RWPE2 (cell line): ENCODE measurements around the gene ANGPTL1.

Experiments
- ATAC-seq: fragments of 200-7000 bp; cut with Tn5 transposase; 3 replicates; pipeline ENCODE4 v1.9.1; 2021; ENCODE audit warnings: low read depth
- DNase-seq: peaks from one replicate; pipeline ENCODE4 v3.0.0-alpha.2; 2020; ENCODE audit warnings: low spot score
- H3K27ac ChIP-seq: fragments of 450-650 bp; 2 replicates; pipeline ENCODE4 v1.5.1; 2017; ENCODE audit warnings: mild to moderate bottlenecking; ENCODE audit not compliant: poor library complexity, severe bottlenecking
- H3K27me3 ChIP-seq: fragments of 250-450 bp; sonication (Bioruptor Pico); 2 replicates; pipeline ENCODE4 v1.5.1; 2021; ENCODE audit warnings: mild to moderate bottlenecking, moderate library complexity; ENCODE audit not compliant: insufficient read depth, poor library complexity, severe bottlenecking
- H3K36me3 ChIP-seq: fragments of 250-450 bp; sonication (Bioruptor Pico); 2 replicates; pipeline ENCODE4 v1.5.1; 2020; ENCODE audit warnings: low read depth, mild to moderate bottlenecking, moderate library complexity
- H3K4me1 ChIP-seq: fragments of 250-450 bp; sonication (Bioruptor Pico); 2 replicates; pipeline ENCODE4 v1.5.1; 2021; ENCODE audit warnings: mild to moderate bottlenecking, moderate library complexity; ENCODE audit not compliant: insufficient read depth, poor library complexity, severe bottlenecking
- H3K4me3 ChIP-seq: fragments of 250-450 bp; sonication (Bioruptor Pico); 2 replicates; pipeline ENCODE4 v1.5.1; 2021; ENCODE audit warnings: mild to moderate bottlenecking, moderate library complexity; ENCODE audit not compliant: severe bottlenecking
- H3K9me3 ChIP-seq: fragments of 250-450 bp; sonication (Bioruptor Pico); 2 replicates; pipeline ENCODE4 v1.5.1; 2021; ENCODE audit warnings: mild to moderate bottlenecking, moderate library complexity; ENCODE audit not compliant: severe bottlenecking
- TF ChIP-seq, protein P1 (sequence below): fragments of 450-650 bp; IDR thresholded peaks from one replicate; pipeline ENCODE4 v1.5.1; 2017; ENCODE audit warnings: mild to moderate bottlenecking, moderate library complexity; ENCODE audit not compliant: poor library complexity, severe bottlenecking

Gene ANGPTL1

DNA sequence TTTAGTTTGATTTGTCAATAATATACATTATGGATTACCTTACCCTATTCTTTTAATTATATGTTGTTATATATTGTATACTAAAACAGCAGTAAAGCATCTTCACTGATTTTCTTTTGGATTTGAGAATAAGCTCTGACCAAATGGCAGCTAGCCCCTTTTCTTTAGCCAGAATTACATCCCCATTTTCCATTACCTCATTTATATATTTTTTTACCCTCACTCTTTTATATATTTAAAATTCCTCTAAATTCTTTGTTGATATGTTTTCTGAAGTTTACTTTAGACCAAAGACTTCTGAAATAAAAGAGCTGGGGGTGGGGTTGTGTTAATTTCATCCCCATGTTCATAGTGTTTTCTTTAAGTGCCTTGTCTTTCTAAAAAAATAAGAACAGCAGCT is 24.6 kb downstream of the ANGPTL1 start:
- Histone ChIP-seq H3K9me3 (no peaks in the 10 kb centered on the region), H3K36me3 (no peaks in the 10 kb centered on the region), H3K27ac (no peak overlapping the region), H3K4me3 (no peak overlapping the region), H3K4me1 (no peaks in the 10 kb centered on the region), H3K27me3 (no peaks in the 10 kb centered on the region)
- TF ChIP-seq, protein P1, sequence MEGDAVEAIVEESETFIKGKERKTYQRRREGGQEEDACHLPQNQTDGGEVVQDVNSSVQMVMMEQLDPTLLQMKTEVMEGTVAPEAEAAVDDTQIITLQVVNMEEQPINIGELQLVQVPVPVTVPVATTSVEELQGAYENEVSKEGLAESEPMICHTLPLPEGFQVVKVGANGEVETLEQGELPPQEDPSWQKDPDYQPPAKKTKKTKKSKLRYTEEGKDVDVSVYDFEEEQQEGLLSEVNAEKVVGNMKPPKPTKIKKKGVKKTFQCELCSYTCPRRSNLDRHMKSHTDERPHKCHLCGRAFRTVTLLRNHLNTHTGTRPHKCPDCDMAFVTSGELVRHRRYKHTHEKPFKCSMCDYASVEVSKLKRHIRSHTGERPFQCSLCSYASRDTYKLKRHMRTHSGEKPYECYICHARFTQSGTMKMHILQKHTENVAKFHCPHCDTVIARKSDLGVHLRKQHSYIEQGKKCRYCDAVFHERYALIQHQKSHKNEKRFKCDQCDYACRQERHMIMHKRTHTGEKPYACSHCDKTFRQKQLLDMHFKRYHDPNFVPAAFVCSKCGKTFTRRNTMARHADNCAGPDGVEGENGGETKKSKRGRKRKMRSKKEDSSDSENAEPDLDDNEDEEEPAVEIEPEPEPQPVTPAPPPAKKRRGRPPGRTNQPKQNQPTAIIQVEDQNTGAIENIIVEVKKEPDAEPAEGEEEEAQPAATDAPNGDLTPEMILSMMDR, result no peak
- ATAC-seq, result no peak
- no peak for DNase-seq

DNA sequence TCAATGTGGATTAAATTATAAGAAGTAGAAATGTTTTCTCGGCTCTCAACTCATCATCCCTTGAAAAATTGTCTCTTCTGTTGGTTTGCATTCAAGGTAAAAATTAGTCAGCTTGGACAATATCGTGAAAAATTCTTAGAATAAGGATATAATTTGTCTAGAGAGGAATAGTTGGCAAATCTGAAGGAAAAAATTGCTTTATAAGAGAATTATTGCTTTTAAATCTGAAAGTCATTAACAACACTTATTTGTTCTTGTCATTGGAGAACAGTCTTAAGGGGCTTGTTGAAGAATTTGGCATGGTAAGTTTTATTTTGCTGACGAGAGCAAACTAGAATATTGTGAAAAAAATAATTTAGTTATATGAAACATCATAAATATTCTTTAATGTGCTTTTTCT is 26.4 kb downstream of the ANGPTL1 start:
- no peak for DNase-seq
- Histone ChIP-seq H3K27me3 (no peaks in the 10 kb centered on the region), H3K4me1 (no peaks in the 10 kb centered on the region), H3K9me3 (no peaks in the 10 kb centered on the region), H3K27ac (no peak overlapping the region), H3K36me3 (no peaks in the 10 kb centered on the region), H3K4me3 (no peak overlapping the region)
- TF ChIP-seq, protein P1, result no peak
- ATAC-seq, result no peak

DNA sequence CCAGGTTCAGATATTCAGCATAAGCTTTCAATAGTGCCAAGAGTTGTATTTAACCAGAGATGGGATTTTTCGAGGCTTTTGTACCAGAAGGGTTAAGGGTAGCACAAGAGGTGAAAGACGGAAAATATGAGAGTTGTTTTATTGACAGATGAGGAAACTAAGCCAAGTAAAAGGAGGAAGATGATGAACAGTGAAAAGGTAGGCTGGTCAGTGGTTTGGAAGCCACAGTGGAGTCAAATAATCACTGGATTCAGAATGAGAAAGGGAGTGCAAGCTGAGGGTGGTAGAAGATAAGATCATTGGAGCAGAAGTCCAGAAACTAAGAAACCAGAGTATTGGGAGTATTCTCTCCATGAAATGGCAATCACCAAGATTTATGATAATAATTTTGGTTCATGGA is 45.7 kb downstream of the ANGPTL1 start:
- Histone ChIP-seq H3K4me1 (no peaks in the 10 kb centered on the region), H3K9me3 (no peaks in the 10 kb centered on the region), H3K4me3 (no peak overlapping the region), H3K27me3 (no peaks in the 10 kb centered on the region), H3K27ac (no peak overlapping the region), H3K36me3 (no peaks in the 10 kb centered on the region)
- DNase-seq, result no peak
- no peak for ATAC-seq
- TF ChIP-seq, protein P1, result no peak

DNA sequence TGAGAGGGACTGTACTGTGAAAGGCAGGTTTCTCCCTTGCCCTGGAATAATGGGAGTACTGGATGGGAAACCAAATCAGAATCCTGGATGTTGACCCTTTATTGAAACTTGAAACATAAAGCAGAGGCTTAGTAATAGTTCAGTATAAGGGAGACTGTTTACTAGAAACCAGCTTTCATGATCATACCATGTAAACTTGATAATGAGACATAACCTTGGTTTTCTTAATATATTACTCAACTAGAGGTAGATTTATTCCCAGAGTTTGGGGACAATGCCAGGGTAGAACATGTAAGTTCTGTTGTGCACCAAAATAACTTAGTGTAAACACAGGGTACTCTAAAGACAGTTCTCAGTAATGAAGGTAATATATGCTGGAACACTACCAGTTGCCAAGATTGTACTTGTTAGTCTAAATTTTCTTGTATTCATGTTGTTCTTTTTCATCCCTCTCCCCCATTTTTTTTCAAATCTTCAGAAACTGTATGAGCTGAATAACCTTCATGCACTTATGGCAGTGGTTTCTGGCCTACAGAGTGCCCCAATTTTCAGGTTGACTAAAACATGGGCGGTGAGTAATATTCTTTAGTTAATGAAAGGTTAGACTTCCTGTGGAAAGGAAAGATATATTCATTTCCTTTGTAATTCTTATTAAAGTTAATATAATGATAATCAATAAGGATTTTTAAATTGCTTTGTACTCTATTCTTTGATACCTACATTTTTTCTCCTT is 49.6 kb downstream of the ANGPTL1 start:
- TF ChIP-seq, protein P1, result no peak
- Histone ChIP-seq H3K27ac (no peak overlapping the region), H3K4me3 (no peak overlapping the region), H3K27me3 (no peaks in the 10 kb centered on the region), H3K9me3 (no peaks in the 10 kb centered on the region), H3K36me3 (no peaks in the 10 kb centered on the region), H3K4me1 (no peaks in the 10 kb centered on the region)
- DNase-seq (no peak), ATAC-seq (no peak)

DNA sequence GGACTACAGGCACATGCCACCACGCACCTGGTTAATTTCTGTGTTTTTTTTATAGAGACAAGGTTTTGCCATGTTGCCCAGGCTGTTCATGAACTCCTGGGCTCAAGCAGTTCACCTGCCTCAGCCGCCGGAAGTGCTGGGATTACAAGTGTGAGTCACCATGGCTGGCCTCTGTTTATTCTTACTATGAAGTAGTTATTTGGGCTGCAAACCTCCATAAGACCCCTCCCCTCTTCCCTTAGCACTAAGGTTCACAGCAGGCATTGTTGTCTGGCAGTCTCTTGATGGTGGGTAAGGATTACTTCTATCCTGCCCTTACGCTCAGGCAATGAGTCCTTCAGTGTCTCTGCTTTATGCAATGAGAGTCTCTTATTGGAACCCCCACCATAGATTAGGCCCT is 51.8 kb downstream of the ANGPTL1 start:
- ATAC-seq (no peak), DNase-seq (no peak)
- no peaks in the 10 kb centered on the region for H3K27me3 ChIP-seq
- no peak overlapping the region for H3K4me3 ChIP-seq
- H3K4me1 ChIP-seq, result no peaks in the 10 kb centered on the region
- no peak overlapping the region for H3K27ac ChIP-seq
- no peaks in the 10 kb centered on the region for H3K9me3 ChIP-seq
- TF ChIP-seq, protein P1, result no peak
- H3K36me3 ChIP-seq, result 0 out of 2 replicates have a peak, but pooled peaks cover 4% of the 10 kb centered on the region
